HepG2 (cell line): Measurements from ENCODE around the gene HIPK3. TPM values are rescaled to one million over a fixed set of nuclear protein-coding genes. Genes with fewer than 3 reads are reported as not detected.
A peak's percentile ranks its signal among the peaks of the same experiment; 100 is the strongest.

Experiments used
- ARNT ChIP-seq: fragments of 450-650 bp; IDR thresholded peaks from 2 replicates; pipeline ENCODE4 v1.6.1; 2017
- CCDC6 ChIP-seq: sonication (generic); formaldehyde crosslinking; IDR thresholded peaks from 2 replicates; pipeline ENCODE4 v1.8.1; 2022; ENCODE audit warnings: mild to moderate bottlenecking, missing genetic modification reagents, moderate library complexity
- CHCHD3 ChIP-seq: sonication (generic); formaldehyde crosslinking; IDR thresholded peaks from 2 replicates; pipeline ENCODE4 v1.8.0; 2022; ENCODE audit warnings: mild to moderate bottlenecking, missing genetic modification reagents, moderate library complexity
- EHMT2 ChIP-seq: fragments of 200-600 bp; sonication (generic); IDR thresholded peaks from 2 replicates; pipeline ENCODE4 v1.7.0; 2017; ENCODE audit warnings: antibody characterized with exemption, low read depth, low read length, borderline replicate concordance
- HES4 ChIP-seq: sonication (generic); formaldehyde crosslinking; IDR thresholded peaks from 2 replicates; pipeline ENCODE4 v1.9.0; 2021; ENCODE audit warnings: mild to moderate bottlenecking, missing genetic modification reagents, borderline replicate concordance
- HHEX ChIP-seq: IDR thresholded peaks from 2 replicates; pipeline ENCODE4 v1.6.1; 2016; ENCODE audit warnings: control low read depth
- KDM2A ChIP-seq: sonication (generic); formaldehyde crosslinking; IDR thresholded peaks from 2 replicates; pipeline ENCODE4 v1.4.0; 2020; ENCODE audit warnings: low read depth, missing genetic modification reagents, borderline replicate concordance
- KLF12 ChIP-seq: sonication (generic); formaldehyde crosslinking; IDR thresholded peaks from 2 replicates; pipeline ENCODE4 v1.4.0; 2020; ENCODE audit warnings: missing genetic modification reagents, borderline replicate concordance
- MATR3 ChIP-seq: sonication (generic); formaldehyde crosslinking; IDR thresholded peaks from 2 replicates; pipeline ENCODE4 v1.4.0; 2020; ENCODE audit warnings: missing genetic modification reagents
- RAD21 ChIP-seq: fragments of 450-650 bp; formaldehyde crosslinking; IDR thresholded peaks from 2 replicates; pipeline ENCODE4 v1.5.0; 2020; ENCODE audit warnings: mild to moderate bottlenecking
- SKI ChIP-seq: fragments of 450-650 bp; IDR thresholded peaks from one replicate; pipeline ENCODE4 v1.6.1; 2018; ENCODE audit warnings: mild to moderate bottlenecking; ENCODE audit not compliant: partially characterized antibody
- SRY ChIP-seq: sonication (generic); formaldehyde crosslinking; IDR thresholded peaks from 2 replicates; pipeline ENCODE4 v1.8.0; 2022; ENCODE audit warnings: mild to moderate bottlenecking, missing genetic modification reagents
- ZC3H4 ChIP-seq: sonication (generic); formaldehyde crosslinking; IDR thresholded peaks from 2 replicates; pipeline ENCODE4 v1.4.0; 2020; ENCODE audit warnings: missing genetic modification reagents, borderline replicate concordance
- ZFP36L1 ChIP-seq: sonication (generic); formaldehyde crosslinking; IDR thresholded peaks from 2 replicates; pipeline ENCODE4 v1.8.0; 2022; ENCODE audit warnings: mild to moderate bottlenecking, missing genetic modification reagents, moderate library complexity
- ZKSCAN1 ChIP-seq: fragments of 150-350 bp; IDR thresholded peaks from 2 replicates; pipeline ENCODE4 v1.6.1; 2014; ENCODE audit warnings: low read length
- ZNF124 ChIP-seq: sonication (generic); formaldehyde crosslinking; IDR thresholded peaks from 2 replicates; pipeline ENCODE4 v1.4.0; 2020; ENCODE audit warnings: missing genetic modification reagents
- ZNF34 ChIP-seq: sonication (generic); formaldehyde crosslinking; IDR thresholded peaks from 2 replicates; pipeline ENCODE4 v1.4.0; 2020; ENCODE audit warnings: mild to moderate bottlenecking, missing genetic modification reagents, borderline replicate concordance
- ZNF343 ChIP-seq: sonication (generic); formaldehyde crosslinking; IDR thresholded peaks from 2 replicates; pipeline ENCODE4 v1.4.0; 2020; ENCODE audit warnings: mild to moderate bottlenecking, missing genetic modification reagents
- ZNF552 ChIP-seq: sonication (generic); formaldehyde crosslinking; IDR thresholded peaks from 2 replicates; pipeline ENCODE4 v1.9.0; 2022; ENCODE audit warnings: missing genetic modification reagents, mild to moderate bottlenecking, borderline replicate concordance
- ZNF670 ChIP-seq: sonication (generic); formaldehyde crosslinking; IDR thresholded peaks from 2 replicates; pipeline ENCODE4 v1.8.0; 2022; ENCODE audit warnings: mild to moderate bottlenecking, missing genetic modification reagents, borderline replicate concordance
- ZSCAN31 ChIP-seq: sonication (generic); formaldehyde crosslinking; IDR thresholded peaks from 2 replicates; pipeline ENCODE4 v1.5.0; 2020; ENCODE audit warnings: low read depth, mild to moderate bottlenecking, missing genetic modification reagents
- polyA plus RNA-seq, 8 experiments: library from polyadenylated mRNA; depleted of rRNA in 3 of 8; stranded (reverse) in 7 of 8; unstranded in 1 of 8; fragments of >200 nt; fragmentation: Illumina TruSeq in 4 of 8; extraction: Trizol in 4 of 8; gene quantifications; 2 replicates each; pipeline versions ENCODE4 v1.2.1 to v1.2.3, GENCODE V29; 2011 to 2016; ENCODE audit warnings: low read depth in 4 of 8, missing spikeins in 1 of 8, mixed read lengths in 1 of 8; ENCODE audit not compliant: insufficient read depth in 1 of 8
- total RNA-seq, 5 experiments: library from RNA; depleted of rRNA; stranded (reverse); fragments of >200 nt; fragmentation: Illumina TruSeq; extraction: Trizol; gene quantifications; 2 replicates each; pipeline ENCODE4 v1.2.3, GENCODE V29; 2016; ENCODE audit warnings: low read depth in 1 of 5
- TF ChIP-seq, protein P1 (sequence below): sonication (generic); IDR thresholded peaks from 2 replicates; pipeline ENCODE4 v1.6.1; 2016; ENCODE audit warnings: low read depth, borderline replicate concordance
- TF ChIP-seq, protein P2 (sequence below): sonication (generic); formaldehyde crosslinking; IDR thresholded peaks from 2 replicates; pipeline ENCODE4 v1.4.0; 2020; ENCODE audit warnings: missing genetic modification reagents, borderline replicate concordance
- TF ChIP-seq, protein P3 (sequence below): sonication (generic); formaldehyde crosslinking; IDR thresholded peaks from 2 replicates; pipeline ENCODE4 v1.4.0; 2020; ENCODE audit warnings: missing genetic modification reagents

The HIPK3 gene
- total and polyA plus RNA-seq, 2 of the 13 experiments (the other 11 are each of a cell fraction or from before 2014, with no cell fraction given) = 20.5 to 44.3 TPM

GRCh38 chr11:33257160-33257896, at the start of gene HIPK3 (continued):
- TF ChIP-seq ZNF34 (CRISPR knock-in tag) = 0 out of 2 replicates have a peak, but pooled peaks have one; percentile 32
- TF ChIP-seq MATR3 = no peak
- 0 out of 2 replicates have a peak, but pooled peaks have one; percentile 56 for TF ChIP-seq ZNF124 (CRISPR knock-in tag)
- TF ChIP-seq ZNF670 (CRISPR knock-in tag) = no peak
- TF ChIP-seq ZC3H4 (CRISPR knock-in tag) = 0 out of 2 replicates have a peak, but pooled peaks have one; percentile 52
- TF ChIP-seq, protein P1, sequence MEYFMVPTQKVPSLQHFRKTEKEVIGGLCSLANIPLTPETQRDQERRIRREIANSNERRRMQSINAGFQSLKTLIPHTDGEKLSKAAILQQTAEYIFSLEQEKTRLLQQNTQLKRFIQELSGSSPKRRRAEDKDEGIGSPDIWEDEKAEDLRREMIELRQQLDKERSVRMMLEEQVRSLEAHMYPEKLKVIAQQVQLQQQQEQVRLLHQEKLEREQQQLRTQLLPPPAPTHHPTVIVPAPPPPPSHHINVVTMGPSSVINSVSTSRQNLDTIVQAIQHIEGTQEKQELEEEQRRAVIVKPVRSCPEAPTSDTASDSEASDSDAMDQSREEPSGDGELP = peak; percentile 8; the same call in 1 of the 2 replicates
- no peak for TF ChIP-seq ARNT
- TF ChIP-seq, protein P2, sequence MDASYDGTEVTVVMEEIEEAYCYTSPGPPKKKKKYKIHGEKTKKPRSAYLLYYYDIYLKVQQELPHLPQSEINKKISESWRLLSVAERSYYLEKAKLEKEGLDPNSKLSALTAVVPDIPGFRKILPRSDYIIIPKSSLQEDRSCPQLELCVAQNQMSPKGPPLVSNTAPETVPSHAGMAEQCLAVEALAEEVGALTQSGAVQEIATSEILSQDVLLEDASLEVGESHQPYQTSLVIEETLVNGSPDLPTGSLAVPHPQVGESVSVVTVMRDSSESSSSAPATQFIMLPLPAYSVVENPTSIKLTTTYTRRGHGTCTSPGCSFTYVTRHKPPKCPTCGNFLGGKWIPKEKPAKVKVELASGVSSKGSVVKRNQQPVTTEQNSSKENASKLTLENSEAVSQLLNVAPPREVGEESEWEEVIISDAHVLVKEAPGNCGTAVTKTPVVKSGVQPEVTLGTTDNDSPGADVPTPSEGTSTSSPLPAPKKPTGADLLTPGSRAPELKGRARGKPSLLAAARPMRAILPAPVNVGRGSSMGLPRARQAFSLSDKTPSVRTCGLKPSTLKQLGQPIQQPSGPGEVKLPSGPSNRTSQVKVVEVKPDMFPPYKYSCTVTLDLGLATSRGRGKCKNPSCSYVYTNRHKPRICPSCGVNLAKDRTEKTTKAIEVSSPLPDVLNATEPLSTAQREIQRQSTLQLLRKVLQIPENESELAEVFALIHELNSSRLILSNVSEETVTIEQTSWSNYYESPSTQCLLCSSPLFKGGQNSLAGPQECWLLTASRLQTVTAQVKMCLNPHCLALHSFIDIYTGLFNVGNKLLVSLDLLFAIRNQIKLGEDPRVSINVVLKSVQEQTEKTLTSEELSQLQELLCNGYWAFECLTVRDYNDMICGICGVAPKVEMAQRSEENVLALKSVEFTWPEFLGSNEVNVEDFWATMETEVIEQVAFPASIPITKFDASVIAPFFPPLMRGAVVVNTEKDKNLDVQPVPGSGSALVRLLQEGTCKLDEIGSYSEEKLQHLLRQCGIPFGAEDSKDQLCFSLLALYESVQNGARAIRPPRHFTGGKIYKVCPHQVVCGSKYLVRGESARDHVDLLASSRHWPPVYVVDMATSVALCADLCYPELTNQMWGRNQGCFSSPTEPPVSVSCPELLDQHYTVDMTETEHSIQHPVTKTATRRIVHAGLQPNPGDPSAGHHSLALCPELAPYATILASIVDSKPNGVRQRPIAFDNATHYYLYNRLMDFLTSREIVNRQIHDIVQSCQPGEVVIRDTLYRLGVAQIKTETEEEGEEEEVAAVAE (CRISPR knock-in tag) = no peak
- peak; percentile 66 for TF ChIP-seq RAD21 (CRISPR knock-in tag)
- TF ChIP-seq KLF12 (CRISPR knock-in tag) = peak; percentile 47; the same call in 1 of the 2 replicates
- peak; percentile 80; the same call in 1 of the 2 replicates for TF ChIP-seq CHCHD3 (CRISPR knock-in tag)
- TF ChIP-seq ZNF552 (CRISPR knock-in tag) = no peak
- TF ChIP-seq HHEX = no peak
- TF ChIP-seq SKI = peak; percentile 28
- TF ChIP-seq SRY (CRISPR knock-in tag) = 0 out of 2 replicates have a peak, but pooled peaks have one; percentile 18
- TF ChIP-seq HES4 (CRISPR knock-in tag) = peak; percentile 37; the same call in 1 of the 2 replicates
- TF ChIP-seq ZFP36L1 (CRISPR knock-in tag) = no peak
- 0 out of 2 replicates have a peak, but pooled peaks have one; percentile 38 for TF ChIP-seq ZNF343 (CRISPR knock-in tag)
- peak; percentile 19; the same call in 1 of the 2 replicates for TF ChIP-seq CCDC6 (CRISPR knock-in tag)
- peak; percentile 47; the same call in 1 of the 2 replicates for TF ChIP-seq KDM2A (CRISPR knock-in tag)
- TF ChIP-seq EHMT2 = no peak
- TF ChIP-seq ZSCAN31 = peak; percentile 74; the same call in 1 of the 2 replicates
- TF ChIP-seq, protein P3, sequence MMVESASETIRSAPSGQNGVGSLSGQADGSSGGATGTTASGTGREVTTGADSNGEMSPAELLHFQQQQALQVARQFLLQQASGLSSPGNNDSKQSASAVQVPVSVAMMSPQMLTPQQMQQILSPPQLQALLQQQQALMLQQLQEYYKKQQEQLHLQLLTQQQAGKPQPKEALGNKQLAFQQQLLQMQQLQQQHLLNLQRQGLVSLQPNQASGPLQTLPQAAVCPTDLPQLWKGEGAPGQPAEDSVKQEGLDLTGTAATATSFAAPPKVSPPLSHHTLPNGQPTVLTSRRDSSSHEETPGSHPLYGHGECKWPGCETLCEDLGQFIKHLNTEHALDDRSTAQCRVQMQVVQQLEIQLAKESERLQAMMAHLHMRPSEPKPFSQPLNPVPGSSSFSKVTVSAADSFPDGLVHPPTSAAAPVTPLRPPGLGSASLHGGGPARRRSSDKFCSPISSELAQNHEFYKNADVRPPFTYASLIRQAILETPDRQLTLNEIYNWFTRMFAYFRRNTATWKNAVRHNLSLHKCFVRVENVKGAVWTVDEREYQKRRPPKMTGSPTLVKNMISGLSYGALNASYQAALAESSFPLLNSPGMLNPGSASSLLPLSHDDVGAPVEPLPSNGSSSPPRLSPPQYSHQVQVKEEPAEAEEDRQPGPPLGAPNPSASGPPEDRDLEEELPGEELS (CRISPR knock-in tag) = no peak
- no peak for TF ChIP-seq ZKSCAN1
